NCI-H2196 (cell line): ENCODE results near the gene GRB2.
"Not testable (repeated sequence)": the region's sequence is repeated elsewhere in the genome, so short reads cannot be mapped to it uniquely, and the experiment has no call there.

Experiments used
- DNase-seq: peaks from one replicate; lab custom pipeline; 2025; ENCODE audit not compliant: unreplicated experiment; lab: John Stamatoyannopoulos, UW

The GRB2 gene

DNA sequence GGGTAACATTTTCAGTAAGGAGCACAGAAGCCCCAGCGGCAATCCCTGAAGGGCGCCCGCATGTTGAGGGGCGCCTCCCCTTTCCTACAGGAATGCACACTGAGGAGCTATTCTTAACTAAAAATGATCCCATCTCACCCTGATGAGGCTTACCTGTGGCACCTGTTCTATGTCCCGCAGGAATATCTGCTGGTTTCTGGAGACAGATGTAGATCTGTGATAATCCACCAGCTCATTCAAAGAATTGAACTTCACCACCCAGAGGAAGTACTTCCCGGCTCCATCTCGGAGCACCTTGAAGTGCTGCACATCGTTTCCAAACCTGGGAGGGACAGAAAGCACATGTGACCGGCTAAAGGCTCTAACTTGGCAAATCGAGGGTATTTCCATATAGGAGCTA is 84.0 kb downstream of the GRB2 start:
- no peak for DNase-seq

DNA sequence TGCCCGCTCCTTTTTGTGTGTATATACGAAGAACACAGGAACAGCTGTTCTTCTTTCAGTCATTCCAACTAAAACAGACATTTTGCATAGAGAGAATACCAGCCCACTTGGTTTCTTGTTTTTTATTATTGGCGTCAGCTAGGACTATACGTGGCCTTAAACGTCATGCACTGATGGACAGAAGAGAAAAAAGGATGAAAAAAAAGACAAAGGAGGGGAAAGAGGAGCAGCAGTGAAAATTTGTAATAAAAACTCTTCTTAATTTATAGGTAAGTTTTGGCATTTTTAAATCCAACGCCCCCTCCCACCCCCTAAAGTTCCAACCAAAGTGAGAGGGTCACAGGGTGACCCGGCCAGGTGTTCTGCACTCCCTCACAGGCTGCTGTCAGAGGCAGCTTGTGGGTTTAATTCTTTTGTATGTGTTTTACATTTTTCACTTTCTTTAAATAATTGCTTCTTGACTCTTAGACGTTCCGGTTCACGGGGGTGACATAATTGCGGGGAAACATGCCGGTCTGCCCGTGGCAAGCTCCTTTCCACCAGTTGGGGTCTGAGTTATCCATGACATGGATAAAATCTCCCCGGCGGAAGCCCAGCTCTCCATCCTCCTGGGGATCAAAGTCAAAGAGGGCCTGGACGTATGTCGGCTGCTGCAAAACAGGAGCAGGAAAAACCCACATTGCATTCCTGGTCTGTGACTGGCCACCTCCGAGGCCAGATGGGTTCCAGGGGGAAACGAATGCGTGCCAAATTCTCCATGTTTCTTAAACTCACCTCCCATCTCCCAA is 85.4 kb downstream of the GRB2 start:
- DNase-seq: no peak

GRCh38 chr17:75318615-75319222 is 86.8 kb downstream of the GRB2 start:
- no peak for DNase-seq

DNA sequence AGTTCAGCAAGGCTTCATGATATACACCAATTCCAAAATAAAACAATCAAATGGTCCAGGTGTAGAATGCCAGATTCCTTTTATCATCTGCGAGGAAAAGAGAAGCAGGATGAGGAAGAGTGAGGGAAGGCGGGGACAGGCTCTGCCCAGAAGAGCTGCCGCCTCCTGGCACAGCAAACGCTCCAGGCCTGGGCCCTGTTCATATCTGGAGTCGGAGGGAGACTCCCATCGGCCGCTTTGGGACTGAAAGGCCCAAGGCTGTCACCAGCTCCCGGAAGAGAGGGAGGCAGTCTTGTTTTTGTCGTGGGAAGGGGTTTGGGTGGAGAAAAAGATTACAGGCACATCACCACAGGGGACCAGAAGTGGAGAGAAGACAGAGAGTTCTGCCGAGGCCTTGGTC is 87.3 kb downstream of the GRB2 start:
- DNase-seq: no peak

DNA sequence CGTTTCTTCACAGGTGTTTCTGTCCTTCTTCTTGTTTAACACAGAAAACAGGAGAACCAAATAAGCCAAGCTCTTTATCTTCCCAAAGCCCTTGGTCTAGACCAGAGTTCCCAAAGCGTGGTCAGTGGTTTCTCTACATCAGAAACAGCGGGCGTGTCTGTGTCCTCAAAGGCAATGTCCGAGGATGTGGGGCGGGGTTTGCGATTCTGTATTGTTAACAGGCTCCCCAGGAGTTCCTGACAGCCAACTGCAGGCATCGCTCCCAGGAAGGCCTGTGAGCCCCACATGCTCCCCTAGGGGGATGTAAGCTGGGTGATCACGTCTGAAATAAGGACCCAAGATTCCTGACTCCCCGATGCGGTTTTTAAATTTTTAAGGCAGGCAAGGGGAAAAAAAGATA is 87.8 kb downstream of the GRB2 start:
- no peak for DNase-seq

DNA sequence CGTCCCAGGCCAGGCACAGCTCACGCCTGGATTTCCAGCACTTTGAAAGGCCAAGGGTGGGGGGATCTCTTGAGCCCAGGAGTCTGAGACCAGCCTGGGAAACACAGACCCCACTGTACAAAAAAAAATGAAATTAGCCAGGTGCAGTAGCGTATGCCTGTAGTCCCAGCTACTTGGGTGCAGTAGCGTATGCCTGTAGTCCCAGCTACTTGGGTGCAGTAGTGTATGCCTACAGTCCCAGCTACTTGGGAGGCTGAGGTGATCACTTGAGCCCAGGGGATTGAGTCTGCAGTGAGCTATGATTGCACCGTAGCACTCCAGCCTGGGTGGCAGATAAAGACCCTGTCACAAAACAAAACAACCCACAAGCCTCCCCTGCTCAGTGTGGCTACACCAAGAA is 89.2 kb downstream of the GRB2 start:
- no peak for DNase-seq

DNA sequence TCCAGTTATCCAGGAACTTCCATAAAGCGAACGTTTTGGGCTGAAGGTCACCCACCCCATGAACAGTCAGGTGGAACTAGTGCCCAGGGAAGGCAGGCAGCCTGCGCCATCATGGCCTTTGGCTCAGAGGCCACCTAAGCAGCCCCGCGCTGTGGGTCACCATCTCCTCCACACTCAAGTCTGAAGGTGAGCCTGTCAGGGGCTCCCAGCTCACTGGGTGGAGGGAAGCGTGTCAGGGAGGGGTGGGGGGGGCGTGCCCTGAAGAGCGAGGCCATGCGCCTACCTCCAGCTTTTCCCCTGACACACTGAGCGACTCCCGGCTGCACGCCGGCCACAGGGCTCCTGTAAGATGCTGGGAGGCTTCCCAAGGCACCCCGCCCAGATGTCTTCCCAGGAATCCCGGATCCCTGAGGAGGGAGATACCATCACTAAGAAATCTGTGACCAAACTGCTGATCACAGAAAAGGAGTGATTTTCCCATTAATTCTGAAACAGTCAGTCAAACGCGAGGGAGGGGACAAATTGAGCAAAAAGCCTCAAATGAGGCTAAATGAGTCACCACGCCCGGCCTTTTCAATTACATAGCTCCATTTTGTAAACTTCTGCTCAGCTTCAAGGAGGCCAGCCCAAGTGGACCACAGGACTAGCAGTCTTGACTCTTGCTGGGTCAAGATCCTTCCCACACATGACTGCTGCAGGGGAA is 89.8 kb downstream of the GRB2 start:
- no peak for DNase-seq

DNA sequence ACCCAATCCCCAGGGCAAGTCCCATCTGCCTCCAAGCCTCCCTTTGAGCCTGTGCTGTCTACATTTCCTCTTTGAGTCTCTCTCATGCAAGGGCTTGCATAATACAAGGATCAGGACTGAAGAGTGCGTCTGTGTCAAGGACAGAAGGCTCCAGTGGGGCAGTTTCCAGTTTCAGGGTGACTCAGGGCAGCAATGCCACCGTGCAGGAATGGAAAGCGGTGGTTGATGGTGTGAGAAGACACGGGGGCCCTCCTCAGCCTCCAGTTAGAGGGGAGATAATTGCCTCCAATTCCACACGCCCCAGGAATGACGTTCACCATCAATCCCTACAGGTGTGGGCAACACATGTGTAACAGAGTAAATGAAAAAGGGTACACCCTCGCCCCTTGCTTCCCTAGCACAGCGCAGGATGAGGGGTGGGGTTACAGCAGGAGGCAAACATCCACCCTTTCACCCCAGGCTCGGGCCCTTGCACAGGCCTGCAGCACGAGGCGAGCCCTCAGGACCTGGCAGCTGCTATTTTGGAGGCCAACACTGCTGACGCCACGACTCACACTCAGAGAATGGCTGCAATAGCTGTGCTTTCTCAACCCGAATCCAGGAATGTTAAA is 91.4 kb downstream of the GRB2 start:
- DNase-seq: no peak

GRCh38 chr17:75308732-75309629 is 96.5 kb downstream of the GRB2 start:
- DNase-seq: no peak

DNA sequence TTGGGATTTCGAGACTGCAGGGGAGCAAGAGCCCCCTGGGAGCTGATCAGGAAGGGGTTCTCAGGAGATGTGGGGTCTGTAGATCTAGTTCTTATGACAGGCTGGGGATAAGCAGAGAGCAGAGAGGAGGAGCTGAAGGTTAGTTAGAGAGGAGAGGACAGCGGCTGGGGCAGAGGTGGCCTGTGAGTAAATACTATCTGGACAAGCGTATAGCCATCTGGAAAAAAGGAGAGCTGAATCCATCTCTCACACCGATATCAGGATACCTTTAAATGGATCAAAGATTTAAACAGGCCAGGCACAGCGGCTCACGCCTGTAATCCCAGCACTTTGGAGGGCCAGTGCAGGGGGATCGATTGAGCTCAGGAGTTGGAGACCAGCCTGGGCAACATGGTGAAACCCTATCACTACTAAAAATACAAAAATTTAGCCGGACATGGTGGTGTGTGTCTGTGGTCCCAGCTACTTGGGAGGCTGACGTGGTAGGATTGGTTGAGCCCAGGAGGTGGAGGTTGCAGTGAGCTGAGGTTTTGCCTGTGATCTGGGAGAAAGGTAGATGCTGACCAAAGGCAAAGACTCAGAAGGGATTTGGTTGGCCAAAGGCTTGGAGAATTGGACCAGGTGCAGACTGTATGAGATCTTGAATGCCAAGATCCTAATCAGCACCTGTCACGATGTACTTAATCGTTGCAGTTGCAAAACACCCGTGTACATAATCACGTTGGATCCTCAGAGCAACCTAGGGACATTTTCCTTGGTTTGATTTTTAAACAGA is 97.3 kb downstream of the GRB2 start:
- DNase-seq: no peak

DNA sequence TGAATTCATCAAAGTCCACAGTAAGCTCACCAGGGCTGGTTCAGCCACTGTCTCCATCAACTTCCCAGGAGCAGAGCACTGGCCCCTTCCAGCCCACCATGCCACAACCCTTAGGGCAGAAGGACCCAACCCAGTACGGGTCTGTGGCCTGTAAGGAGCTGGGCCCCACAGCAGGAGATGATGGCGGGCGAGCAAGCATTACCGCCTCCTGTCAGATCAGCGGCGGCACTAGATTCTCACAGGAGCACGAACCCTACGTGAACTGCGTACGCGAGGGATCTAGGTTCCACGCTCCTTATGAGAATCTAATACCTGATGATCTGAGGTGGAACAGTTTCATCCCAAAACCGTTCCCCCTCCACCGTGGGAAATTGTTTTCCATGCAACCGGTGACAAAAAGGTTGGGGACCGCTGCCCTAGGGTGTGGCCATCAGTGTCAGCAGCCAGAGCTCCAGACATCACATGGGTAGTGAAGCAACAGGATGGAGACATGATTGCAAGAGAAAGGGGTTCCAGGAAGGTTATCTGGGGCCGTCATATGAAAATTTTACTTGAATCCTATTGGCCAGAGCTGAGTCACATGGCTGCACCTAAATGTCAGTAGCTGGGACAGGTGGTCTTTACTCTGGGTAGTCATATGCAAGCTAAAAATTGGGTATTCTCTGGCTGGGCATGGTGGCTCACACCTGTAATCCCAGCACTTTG is 103.8 kb downstream of the GRB2 start:
- no peak for DNase-seq

GRCh38 chr17:75301049-75301448 is 104.4 kb downstream of the GRB2 start:
- DNase-seq: no peak

GRCh38 chr17:75300280-75300679 is 105.2 kb downstream of the GRB2 start:
- DNase-seq: no peak

- no peak for DNase-seq
These were observed 110.0 kb downstream of the GRB2 start for GRCh38 chr17:75295201-75296158.

DNA sequence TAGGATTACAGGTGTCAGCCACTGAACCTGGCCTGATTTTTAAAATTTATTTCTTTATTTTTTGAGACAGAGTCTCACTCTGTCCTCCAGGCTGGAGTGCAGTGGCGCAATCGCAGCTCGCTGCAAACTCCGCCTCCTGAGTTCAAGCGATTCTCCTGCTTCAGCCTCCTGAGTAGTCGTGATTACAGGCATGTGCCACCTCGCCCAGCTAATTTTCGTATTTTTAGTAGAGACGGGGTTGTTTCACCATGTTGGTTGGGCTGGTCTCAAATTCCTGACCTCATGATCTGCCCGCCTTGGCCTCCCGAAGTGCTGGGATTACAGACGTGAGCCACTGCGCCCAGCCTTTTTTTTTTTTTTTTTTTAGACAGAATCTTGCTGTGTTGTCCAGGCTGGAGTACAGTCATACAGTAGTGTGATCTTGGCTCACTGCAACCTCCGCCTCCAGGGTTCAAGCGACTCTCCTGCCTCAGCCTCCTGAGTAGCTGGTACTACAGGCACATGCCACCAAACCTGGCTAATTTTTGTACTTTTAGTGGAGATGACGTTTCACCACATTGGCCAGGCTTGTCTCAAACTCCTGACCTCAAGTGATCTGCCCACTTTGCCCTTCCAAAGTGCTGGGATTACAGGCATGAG is 112.5 kb downstream of the GRB2 start:
- not testable (repeated sequence) for DNase-seq

GRCh38 chr17:75289832-75290337 is 115.6 kb downstream of the GRB2 start:
- peak; percentile 28 for DNase-seq

- peak; percentile 97 for DNase-seq
These were observed 116.2 kb downstream of the GRB2 start, which contains the start of gene SLC25A19 for GRCh38 chr17:75289115-75289831. Gene SLC25A19 (minus strand): TSS chr17:75289433. CDS start chr17:75286764, 2,669 bp downstream.
